Motor neuron (in vitro differentiated cells): ENCODE data around the gene HP. TPM values are rescaled to one million over a fixed set of nuclear protein-coding genes. Genes with fewer than 3 reads are reported as not detected.
A peak's percentile ranks its signal among the peaks of the same experiment; 100 is the strongest.
"Not testable (repeated sequence)": the region's sequence is repeated elsewhere in the genome, so short reads cannot be mapped to it uniquely, and the experiment has no call there.

Experiments used
- ATAC-seq, 8 experiments: fragments of 200-7000 bp; cut with Tn5 transposase; replicated peaks in 6 of 8; 2 replicates each; pipeline ENCODE4 v1.8.0; 2021; ENCODE audit warnings: mild to moderate bottlenecking in 8 of 8, moderate library complexity in 8 of 8
- H3K27ac ChIP-seq, 2 donors: fragments of 250-450 bp; sonication (Bioruptor Pico); 2 replicates each; pipeline ENCODE4 v1.9.0; 2021; ENCODE audit warnings: antibody characterized with exemption in 2 of 2, mild to moderate bottlenecking in 2 of 2, moderate library complexity in 1 of 2
- H3K4me1 ChIP-seq, 2 donors: fragments of 250-450 bp; sonication (Bioruptor Pico); replicated peaks in 1 of 2; 2 replicates each; pipeline ENCODE4 v1.6.1; 2021; ENCODE audit warnings: antibody characterized with exemption in 2 of 2, mild to moderate bottlenecking in 2 of 2, moderate library complexity in 1 of 2
- H3K4me3 ChIP-seq, 5 donors: fragments of 250-450 bp; sonication (Bioruptor Pico); 2 replicates each; pipeline ENCODE4 v1.9.0; 2021; ENCODE audit warnings: antibody characterized with exemption in 5 of 5, mild to moderate bottlenecking in 5 of 5, moderate library complexity in 4 of 5
- WGBS, 10 experiments: fragments of 450-650 bp; shearing (Covaris generic); methylation state at CpG; one replicate each; pipeline ENCODE4 v1.0.0; 2022; 5-methylcytosine and 5-hydroxymethylcytosine counted together
- in situ Hi-C, 9 experiments: fragments of 400-800 bp; cut with MboI; loops; one replicate each; pipeline ENCODE4 v1.15.0; 2021; ENCODE audit warnings: low sequenced_read_pairs in 9 of 9, low pct_unique_long_range_greater_than_20kb in 2 of 9; ENCODE audit not compliant: unreplicated experiment in 9 of 9
- total RNA-seq, 8 experiments: library from RNA; unstranded; fragments of 300-600 nt; gene quantifications; 2 replicates each; pipeline versions ENCODE4 v1.2.3 to v1.2.4, GENCODE V29; 2022

Gene HP
- total RNA-seq, 8 experiments from 2014 or later = 0.50 to 107 (median 1.1) TPM

DNA sequence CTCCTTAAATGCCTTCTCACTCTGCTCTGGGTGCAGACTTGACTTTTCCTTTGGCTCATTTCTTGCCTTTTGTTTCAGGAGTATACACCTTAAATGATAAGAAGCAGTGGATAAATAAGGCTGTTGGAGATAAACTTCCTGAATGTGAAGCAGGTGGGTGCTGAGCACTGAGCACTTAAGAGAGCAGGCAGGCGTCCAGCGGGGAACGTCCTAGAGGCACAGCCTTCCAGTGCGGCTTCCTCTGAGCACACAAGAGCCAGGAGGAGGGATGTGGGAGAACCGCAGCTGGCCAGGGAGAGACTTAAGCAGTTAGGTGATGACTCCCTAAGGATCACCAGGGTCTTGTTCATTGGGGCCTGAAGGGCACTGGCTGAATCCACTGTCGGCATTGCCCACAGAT lies 20.8 kb downstream of the HP start:
- peaks cover 8 to 11% of the 10 kb centered on the region in 2 donors for H3K4me1 ChIP-seq
- 100% methylated on average over 1 of the region's 6 CpGs; no CpG with 5 or more reads in 9 of the 10 experiments for WGBS, 10 experiments
- in situ Hi-C loops, H3K4me3 ChIP-seq, ATAC-seq, H3K27ac ChIP-seq: not testable (repeated sequence)

DNA sequence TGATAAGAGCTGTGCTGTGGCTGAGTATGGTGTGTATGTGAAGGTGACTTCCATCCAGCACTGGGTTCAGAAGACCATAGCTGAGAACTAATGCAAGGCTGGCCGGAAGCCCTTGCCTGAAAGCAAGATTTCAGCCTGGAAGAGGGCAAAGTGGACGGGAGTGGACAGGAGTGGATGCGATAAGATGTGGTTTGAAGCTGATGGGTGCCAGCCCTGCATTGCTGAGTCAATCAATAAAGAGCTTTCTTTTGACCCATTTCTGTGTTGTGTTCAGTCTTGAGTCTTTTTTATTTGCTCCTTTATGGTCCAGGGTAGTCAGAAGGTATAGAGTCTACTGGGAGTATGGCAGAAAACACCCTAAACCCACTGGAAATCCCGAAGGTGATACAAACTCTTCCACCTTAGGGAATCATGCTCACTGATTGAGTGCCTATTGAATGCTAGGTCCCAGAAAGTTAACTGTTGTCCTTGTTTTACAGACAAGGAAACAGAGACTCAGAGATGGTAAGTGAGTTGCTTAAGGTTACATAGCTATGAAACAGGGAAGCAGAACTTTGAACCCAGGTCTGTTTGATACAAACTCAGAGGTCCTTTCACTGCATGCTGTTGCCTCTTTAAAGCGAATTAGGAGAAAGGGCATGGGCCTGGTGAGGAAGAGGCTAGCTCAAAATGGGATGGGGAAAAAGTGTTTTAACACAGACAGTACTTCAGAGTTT lies 22.8 kb downstream of the HP start:
- in situ Hi-C loops, H3K27ac ChIP-seq, H3K4me3 ChIP-seq, ATAC-seq: not testable (repeated sequence)
- H3K4me1 ChIP-seq = peaks cover 8 to 11% of the 10 kb centered on the region in 2 donors
- WGBS, 10 experiments = no CpG with 5 or more reads among the region's 5 CpGs

DNA sequence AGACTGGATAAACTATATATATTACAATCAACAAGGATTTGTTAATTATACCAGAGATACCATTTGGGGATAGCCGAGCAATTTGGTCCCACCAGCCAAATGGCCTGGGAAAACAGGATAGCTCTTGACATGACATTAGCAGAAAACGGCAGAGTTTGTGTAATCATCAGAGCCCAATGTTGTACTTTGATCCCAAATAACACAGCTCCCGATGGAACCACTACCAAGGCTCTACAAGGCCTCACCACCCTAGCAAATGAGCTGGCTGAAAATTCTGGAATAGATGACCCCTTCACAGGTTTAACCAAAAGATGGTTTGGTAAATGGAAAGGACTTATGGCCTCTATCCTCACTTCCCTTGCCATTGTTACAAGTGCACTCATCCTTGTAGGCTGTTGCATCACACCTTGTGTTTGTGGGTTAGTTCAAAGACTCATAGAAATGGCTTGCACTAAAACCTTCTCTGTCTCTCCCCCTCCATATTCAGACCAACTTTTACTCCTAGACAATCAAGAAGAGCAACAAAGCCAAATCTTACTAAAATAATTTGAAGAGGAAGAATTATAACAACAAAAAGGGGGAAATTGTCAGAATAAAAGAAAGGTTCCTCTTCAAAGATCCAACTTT lies 29.6 kb downstream of the HP start:
- Histone ChIP-seq H3K4me1 (no peaks in the 10 kb centered on the region), H3K4me3 (no peak overlapping the region), H3K27ac (no peak overlapping the region)
- WGBS, 10 experiments = 0 to 100% (median 62%) methylated on average over 1 to 3 of the region's 3 CpGs; no CpG with 5 or more reads in 2 of the 10 experiments
- no peak for ATAC-seq
- in situ Hi-C loops = no loop called here

DNA sequence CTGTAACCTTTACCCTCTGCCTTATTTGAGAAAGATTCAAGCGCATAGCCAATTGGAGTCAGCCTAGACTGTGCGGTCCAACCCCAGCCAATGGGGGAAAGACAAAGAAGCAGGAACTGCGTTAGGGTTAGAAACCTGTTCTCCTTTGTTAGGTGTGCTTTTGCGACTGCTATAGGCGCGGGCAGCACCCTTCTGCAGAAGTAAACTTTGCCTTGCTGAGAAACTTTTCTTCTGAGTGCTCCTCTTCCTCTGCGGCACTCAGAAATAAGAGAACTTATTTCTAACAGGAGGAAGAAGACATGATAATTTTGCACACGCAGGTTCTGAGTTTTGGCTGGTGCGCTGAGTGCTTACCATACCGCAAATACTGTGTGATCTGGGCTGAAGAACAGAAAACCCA lies 30.1 kb downstream of the HP start:
- in situ Hi-C loops = no loop called here
- 92 to 100% (median 98%) methylated on average over 1 to 9 of the region's 10 CpGs; no CpG with 5 or more reads in 2 of the 10 experiments for WGBS, 10 experiments
- no peak for ATAC-seq
- no peak overlapping the region for H3K27ac ChIP-seq
- H3K4me1 ChIP-seq = no peaks in the 10 kb centered on the region
- no peak overlapping the region for H3K4me3 ChIP-seq

DNA sequence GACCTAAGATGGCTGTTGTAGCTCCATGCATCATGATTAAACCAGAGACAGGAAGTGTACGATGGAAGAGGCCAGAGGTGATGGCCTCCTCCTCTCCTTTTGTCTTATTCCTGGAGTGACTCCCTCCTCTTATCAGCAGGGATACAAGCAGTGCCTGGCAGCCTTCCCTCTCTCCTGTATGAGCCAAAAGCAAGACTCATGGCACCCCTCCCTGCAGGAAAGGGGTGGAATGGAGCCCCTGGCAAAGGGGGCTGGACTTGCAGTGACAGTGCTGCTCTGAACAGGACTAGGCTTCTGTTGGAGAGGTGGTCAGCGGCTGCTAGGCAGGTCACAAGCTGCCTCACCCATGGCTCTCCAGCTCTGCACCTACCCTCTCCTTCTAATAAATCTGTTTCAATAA lies 30.7 kb downstream of the HP start:
- no peak overlapping the region for H3K27ac ChIP-seq
- ATAC-seq = no peak
- no peaks in the 10 kb centered on the region for H3K4me1 ChIP-seq
- 67 to 100% (median 83%) methylated on average over 1 to 2 of the region's 2 CpGs; no CpG with 5 or more reads in 4 of the 10 experiments for WGBS, 10 experiments
- no peak overlapping the region for H3K4me3 ChIP-seq
- in situ Hi-C loops = no loop called here

DNA sequence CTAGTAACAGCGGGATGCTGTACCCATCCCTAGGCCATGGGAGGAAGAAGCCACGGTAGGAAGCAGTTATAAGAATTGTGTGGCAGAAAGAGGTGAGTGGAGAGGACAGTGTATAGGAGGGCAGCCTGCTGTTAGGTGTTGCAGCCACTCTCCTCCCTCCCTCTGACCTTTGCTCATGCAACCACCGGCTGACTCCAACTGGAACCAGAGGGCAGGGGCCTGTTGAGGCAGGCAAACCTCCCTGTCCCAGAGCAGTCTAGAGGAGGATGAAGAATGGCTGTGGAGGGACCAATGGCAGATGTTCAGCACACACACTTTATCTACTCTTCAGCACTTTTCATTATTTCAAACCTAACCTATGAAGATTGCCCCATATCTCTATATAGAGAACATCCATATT lies 36.9 kb downstream of the HP start:
- Histone ChIP-seq H3K4me1 (peaks cover 14 to 26% of the 10 kb centered on the region in 2 donors), H3K4me3 (peak overlapping the region in 1 of 5 donors; percentile 62), H3K27ac (no peak overlapping the region)
- 80 to 100% (median 92%) methylated on average over 1 to 3 of the region's 3 CpGs; no CpG with 5 or more reads in 4 of the 10 experiments for WGBS, 10 experiments
- in situ Hi-C loops = no loop called here
- ATAC-seq = no peak

DNA sequence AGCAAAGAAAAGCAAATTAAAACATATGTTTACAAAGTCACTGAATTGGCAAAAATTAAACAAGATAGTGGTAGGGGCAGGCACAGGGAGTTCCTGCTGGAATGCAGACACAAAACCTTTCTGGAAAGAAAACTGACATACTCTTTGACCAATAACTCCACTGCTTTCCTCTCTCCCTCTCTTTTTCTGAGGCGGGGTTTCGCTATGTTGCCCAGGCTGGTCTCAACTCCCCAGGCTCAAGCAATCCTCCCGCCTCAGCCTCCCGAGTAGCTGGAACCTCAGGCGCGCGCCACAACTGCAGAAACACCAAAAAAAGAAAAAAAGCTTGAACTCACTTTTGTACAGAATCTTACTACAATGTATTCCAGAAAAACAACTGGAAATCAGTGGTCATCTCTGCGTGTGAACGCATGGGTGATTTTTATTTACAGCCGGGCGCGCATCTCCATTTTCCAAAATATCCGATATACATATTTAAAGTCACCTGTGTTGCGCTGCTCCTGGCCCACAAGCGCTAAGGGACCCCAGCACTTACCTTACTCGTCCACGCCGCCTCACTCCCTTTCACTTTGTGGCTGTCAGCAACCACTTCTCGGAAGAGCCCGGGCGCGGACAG lies 38.6 kb downstream of the HP start:
- peak in 3 of 8 experiments; percentile 4 to 5 (median 4) for ATAC-seq
- 0 to 4% (median 0%) methylated on average over 2 to 17 of the region's 22 CpGs; no CpG with 5 or more reads in 3 of the 10 experiments for WGBS, 10 experiments
- peak overlapping the region; percentile 49 to 82 for H3K27ac ChIP-seq
- in situ Hi-C loops = no loop called here
- peak overlapping the region; percentile 62 to 89 (median 82) for H3K4me3 ChIP-seq
- peaks cover 14 to 26% of the 10 kb centered on the region in 2 donors for H3K4me1 ChIP-seq

DNA sequence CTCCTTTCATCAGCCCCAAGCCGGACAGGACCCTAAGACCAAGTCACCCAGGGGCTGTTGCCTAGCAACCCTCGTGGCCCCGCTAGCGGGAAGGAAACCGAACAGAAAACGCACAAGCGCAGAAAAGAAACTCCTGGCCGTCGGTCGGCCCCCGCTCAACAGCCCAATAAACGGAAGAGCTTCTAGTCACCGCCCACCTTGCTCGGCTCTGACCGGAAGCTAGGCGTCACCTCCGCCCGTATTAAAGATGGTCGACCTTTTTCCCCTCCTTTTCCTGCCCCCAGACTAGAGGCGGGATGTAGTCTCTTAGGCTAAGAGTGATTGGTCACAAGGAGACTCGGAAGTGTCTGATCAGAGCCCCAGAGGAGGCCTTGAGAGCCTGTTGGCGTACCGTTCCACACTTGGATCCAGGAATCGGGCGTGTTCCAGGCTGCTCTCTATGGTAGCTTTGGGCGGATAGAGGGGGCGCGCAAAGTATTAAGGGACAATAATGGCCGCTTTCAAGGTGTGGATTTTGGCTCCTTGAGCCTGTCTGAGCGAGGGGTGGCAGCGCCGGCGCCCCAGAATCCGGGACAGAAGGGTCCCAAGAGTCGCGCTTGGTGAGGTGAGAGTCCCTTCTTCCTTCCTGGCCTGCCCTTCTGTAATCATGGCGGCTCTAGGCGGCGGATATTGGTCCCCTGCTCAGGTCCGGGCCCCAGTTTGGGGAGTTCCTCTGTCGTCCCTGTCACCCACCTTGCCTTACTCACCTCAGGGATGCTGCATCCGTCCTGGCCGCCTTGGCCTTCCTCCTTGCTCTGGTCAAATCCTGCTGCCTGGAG lies 39.4 kb downstream of the HP start, which contains the start of the genes DHX38 and TXNL4B:
DHX38 (plus strand) TSS at position 400 of the 818 bp plus-strand sequence. CDS start 2,311 bp downstream, outside the sequence.
TXNL4B (minus strand) TSS at position 173 of the 818 bp plus-strand sequence. CDS start 2,871 bp downstream, outside the sequence.
- Histone ChIP-seq H3K4me3 (peak within 1 kb of the TSS; percentile 62 to 89 (median 82)), H3K4me1 (peaks cover 14 to 26% of the 10 kb centered on the region in 2 donors), H3K27ac (peak within 1 kb of the TSS; percentile 91 to 95)
- in situ Hi-C loops = no loop called here
- peak; percentile 94 to 98 (median 96) for ATAC-seq
- 0 to 2% (median 0%) methylated on average over 1 to 24 of the region's 43 CpGs; no CpG with 5 or more reads in 3 of the 10 experiments for WGBS, 10 experiments

DNA sequence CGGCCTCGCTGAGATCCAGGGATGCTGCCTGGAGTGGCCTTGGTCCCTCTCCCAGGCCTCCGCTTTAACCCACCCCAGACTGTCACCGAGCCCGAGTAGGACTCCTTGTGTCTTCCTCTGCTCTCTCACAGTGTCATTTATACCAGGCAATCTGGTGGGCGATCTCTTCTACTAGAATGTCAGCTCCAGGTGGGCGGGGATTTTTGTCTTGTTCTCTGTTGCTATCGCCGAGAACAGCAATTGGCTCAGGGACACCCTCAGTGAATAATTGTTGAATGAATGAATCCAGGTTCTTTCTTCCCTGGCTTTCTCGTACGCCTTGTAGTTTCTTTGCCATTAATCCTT lies 39.9 kb downstream of the HP start:
- Histone ChIP-seq H3K4me1 (peaks cover 14 to 26% of the 10 kb centered on the region in 2 donors), H3K27ac (peak overlapping the region; percentile 91 to 95), H3K4me3 (peak overlapping the region; percentile 62 to 89 (median 82))
- in situ Hi-C loops = no loop called here
- peak; percentile 0 to 10 (median 0) for ATAC-seq
- WGBS, 10 experiments = 0 to 21% (median 2%) methylated on average over 2 to 9 of the region's 11 CpGs; no CpG with 5 or more reads in 2 of the 10 experiments

DNA sequence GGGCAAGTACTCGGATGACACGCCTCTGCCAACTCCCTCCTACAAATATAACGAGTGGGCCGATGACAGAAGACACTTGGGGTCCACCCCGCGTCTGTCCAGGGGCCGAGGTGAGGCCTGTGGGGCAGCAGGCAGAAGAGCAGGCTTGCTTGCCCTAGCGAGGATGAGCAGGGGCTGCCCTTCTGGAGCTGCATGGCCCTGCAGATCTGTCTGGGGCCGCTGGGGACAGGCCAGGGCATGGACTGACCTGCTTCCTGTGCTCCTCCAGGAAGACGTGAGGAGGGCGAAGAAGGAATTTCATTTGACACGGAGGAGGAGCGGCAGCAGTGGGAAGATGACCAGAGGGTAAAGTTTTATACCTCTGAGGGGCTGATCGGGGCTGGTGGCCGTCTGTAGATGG lies 44.6 kb downstream of the HP start:
- H3K4me1 ChIP-seq = peaks cover 7 to 10% of the 10 kb centered on the region in 2 donors
- WGBS, 10 experiments = 92 to 100% methylated on average over 1 to 4 of the region's 15 CpGs; no CpG with 5 or more reads in 8 of the 10 experiments
- H3K4me3 ChIP-seq = no peak overlapping the region
- H3K27ac ChIP-seq = no peak overlapping the region
- in situ Hi-C loops = no loop called here
- ATAC-seq = peak in 6 of 8 experiments; percentile 13 to 27 (median 19)

DNA sequence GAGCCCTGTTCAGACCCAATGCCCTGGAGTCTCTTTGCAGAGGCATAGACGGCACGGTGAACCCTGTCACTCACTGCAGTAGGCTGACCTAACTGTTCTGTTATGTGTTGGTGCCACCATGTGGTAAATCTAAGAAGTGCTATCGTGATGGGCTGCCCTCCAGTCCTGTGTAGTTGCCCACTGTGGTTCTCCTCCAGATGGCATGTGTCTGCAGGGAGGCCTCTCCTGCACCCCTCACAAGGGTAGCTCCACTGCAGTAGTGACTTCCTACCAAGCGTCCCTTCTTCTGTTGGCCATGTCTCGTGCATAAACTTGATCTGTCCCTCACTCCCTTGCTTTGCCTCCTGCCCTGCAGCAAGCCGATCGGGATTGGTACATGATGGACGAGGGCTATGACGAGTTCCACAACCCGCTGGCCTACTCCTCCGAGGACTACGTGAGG lies 45.1 kb downstream of the HP start:
- peaks cover 7 to 10% of the 10 kb centered on the region in 2 donors for H3K4me1 ChIP-seq
- WGBS, 10 experiments = 70 to 100% (median 85%) methylated on average over 1 to 10 of the region's 12 CpGs; no CpG with 5 or more reads in 6 of the 10 experiments
- H3K4me3 ChIP-seq = no peak overlapping the region
- H3K27ac ChIP-seq = no peak overlapping the region
- ATAC-seq = peak; percentile 69 to 98 (median 84)
- in situ Hi-C loops = no loop called here

DNA sequence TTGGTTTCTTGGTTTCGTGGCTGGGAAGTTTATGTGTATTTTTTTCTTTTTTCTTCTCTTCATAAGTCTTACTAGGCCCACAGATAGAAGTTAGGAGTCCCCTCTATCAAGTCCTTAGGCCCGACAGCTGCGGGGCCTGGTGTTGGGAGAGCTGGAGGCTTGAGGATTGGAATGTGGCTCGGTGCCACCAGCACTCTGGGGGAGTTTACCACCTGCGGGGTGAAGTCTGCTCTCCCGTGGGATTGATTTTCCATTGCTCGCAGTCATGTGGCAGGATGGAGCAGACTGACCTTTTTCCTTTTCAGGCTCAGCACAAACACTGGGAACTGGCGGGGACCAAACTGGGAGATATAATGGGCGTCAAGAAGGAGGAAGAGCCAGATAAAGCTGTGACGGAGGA lies 46.9 kb downstream of the HP start:
- no peak overlapping the region for H3K4me3 ChIP-seq
- no peak for ATAC-seq
- H3K4me1 ChIP-seq = no peaks in the 10 kb centered on the region
- 80 to 100% (median 90%) methylated on average over 2 to 8 of the region's 10 CpGs; no CpG with 5 or more reads in 3 of the 10 experiments for WGBS, 10 experiments
- no peak overlapping the region for H3K27ac ChIP-seq
- in situ Hi-C loops = no loop called here
